ENCODE results near the gene GBP4. TPM values are rescaled to one million over a fixed set of nuclear protein-coding genes. Genes with fewer than 3 reads are reported as not detected.

GBP4 gene
- total and polyA plus RNA-seq, 9 of the 15 experiments (the other 6 are each of a cell fraction or from before 2014, with no cell fraction given) = 0.04 to 0.40 (median 0.11) TPM

- Histone ChIP-seq H3K4me1 (replicated peaks in 1 of 2; ENCODE audit: control insufficient read depth in 2 of 2, insufficient read depth in 2 of 2, low read length in 2 of 2) (no peaks in the 10 kb centered on the region), H3K9me1 (ENCODE audit: control insufficient read depth, insufficient read depth, low read length) (no peaks in the 10 kb centered on the region), H3K9ac (ENCODE audit: insufficient read depth in 1 of 2, low read depth in 2 of 2, low read length in 2 of 2) (no peak overlapping the region), H3K27ac (ENCODE audit: extremely low read depth, low read depth, low read length) (no peak overlapping the region), H3K9me3 (replicated peaks; ENCODE audit: control insufficient read depth, insufficient read depth, low read depth, low read length) (no peaks in the 10 kb centered on the region), H3K4me2 (ENCODE audit: insufficient read depth, low read length) (no peak overlapping the region), H3K36me3 (ENCODE audit: control insufficient read depth, insufficient read depth, low read length) (no peaks in the 10 kb centered on the region), H3K4me3 (no peak overlapping the region), H2AFZ (ENCODE audit: low read depth, low read length) (no peak overlapping the region), H4K20me1 (replicated peaks; ENCODE audit: control insufficient read depth, insufficient read depth, low read length) (no peaks in the 10 kb centered on the region), H3K79me2 (ENCODE audit: control insufficient read depth, insufficient read depth, low read length) (no peaks in the 10 kb centered on the region), H3K27me3 (ENCODE audit: control insufficient read depth in 2 of 2, insufficient read depth in 2 of 2, low read length in 2 of 2) (no peaks in the 10 kb centered on the region)
- BruUV-seq (replicated peaks) = no TSS peak
- ChIA-PET POLR2A (interaction anchor here (0.8 kb wide), 1 partner anchor 26 kb away, joined by 3 read pairs; no protein-coding TSS in a partner anchor), CTCF (ENCODE audit: low intra/inter-chr PET ratio) (no interaction called here)
- DNase-seq (ENCODE audit: extremely low read depth in 1 of 4, low spot score in 3 of 4) (no peak), ATAC-seq (peak; percentile 73), FAIRE-seq (no peak)
- intact Hi-C loops (cut with micrococcal nuclease) = loop anchor here (10.0 kb wide), 1 partner anchor 165 kb away; no protein-coding TSS in a partner anchor
- whole genome bisulfite sequencing (ENCODE audit: insufficient coverage, low coverage, missing lambda C conversion rate) = 0% methylated on average over 4 of the region's 4 CpGs
- in situ Hi-C loops (cut with MboI) = no loop called here
- no peak for TF ChIP-seq FOS (IDR thresholded peaks at IDR 0.05; ENCODE audit: extremely low read depth, insufficient read length)
- TF ChIP-seq ZMIZ1 (IDR thresholded peaks at IDR 0.05; ENCODE audit: low read depth in 2 of 2, low read length in 2 of 2) = no peak
- TF ChIP-seq KHSRP (IDR thresholded peaks at IDR 0.05) = no peak
- TF ChIP-seq ZBTB12 (CRISPR knock-in tag; IDR thresholded peaks at IDR 0.05) = no peak
- TF ChIP-seq MBD1 (CRISPR knock-in tag; IDR thresholded peaks at IDR 0.05) = no peak
- TF ChIP-seq SNIP1 (IDR thresholded peaks at IDR 0.05; ENCODE audit: low read depth) = no peak
- no peak for TF ChIP-seq NCOA2 (IDR thresholded peaks at IDR 0.05; ENCODE audit: partially characterized antibody in 2 of 2)
- TF ChIP-seq GABPB2 (CRISPR knock-in tag; conservative IDR thresholded peaks at IDR 0.05) = no peak
- TF ChIP-seq NFIC (IDR thresholded peaks at IDR 0.05) = no peak
- TF ChIP-seq ZNF311 (CRISPR knock-in tag; IDR thresholded peaks at IDR 0.05) = no peak
- TF ChIP-seq RUNX1 (IDR thresholded peaks at IDR 0.05; ENCODE audit: low read depth) = no peak
- no peak for TF ChIP-seq THAP7 (CRISPR knock-in tag; IDR thresholded peaks at IDR 0.05)
- TF ChIP-seq ETV5 (CRISPR knock-in tag; IDR thresholded peaks at IDR 0.05; ENCODE audit: low read depth) = no peak
- TF ChIP-seq ZNF212 (CRISPR knock-in tag; IDR thresholded peaks at IDR 0.05) = no peak
- TF ChIP-seq ZNF639 (CRISPR knock-in tag; conservative IDR thresholded peaks at IDR 0.05 in 1 of 2, IDR thresholded peaks at IDR 0.05 in 1 of 2) = no peak
These were observed 8.7 kb downstream of the GBP4 start for GRCh38 chr1:89190017-89190416.

Data from K562 (cell line).